Mucosa of rectum (tissue), 2 donors: ENCODE measurements around the gene TRPV3.

Experiments
- H3K27ac ChIP-seq, 2 donors: one replicate each; pipeline ENCODE4 v1.7.0; 2013; ENCODE audit warnings: inconsistent platforms in 2 of 2, low read depth in 2 of 2, low read length in 2 of 2
- H3K27me3 ChIP-seq, 2 donors: one replicate each; pipeline ENCODE4 v1.7.0; 2013; ENCODE audit warnings: low read length in 2 of 2; ENCODE audit not compliant: control insufficient read depth in 2 of 2, insufficient read depth in 2 of 2
- H3K36me3 ChIP-seq, 2 donors: one replicate each; pipeline ENCODE4 v1.7.0; 2013; ENCODE audit warnings: low read length in 2 of 2; ENCODE audit not compliant: control insufficient read depth in 2 of 2, insufficient read depth in 2 of 2
- H3K4me1 ChIP-seq, 2 donors: one replicate each; pipeline ENCODE4 v1.7.0; 2013; ENCODE audit warnings: low read length in 2 of 2, mild to moderate bottlenecking in 1 of 2; ENCODE audit not compliant: control insufficient read depth in 2 of 2, insufficient read depth in 2 of 2
- H3K4me3 ChIP-seq, 2 donors: one replicate each; pipeline ENCODE4 v1.7.0; 2013; ENCODE audit warnings: low read length in 2 of 2
- H3K9ac ChIP-seq, 2 donors: one replicate each; pipeline ENCODE4 v1.7.0; 2013; ENCODE audit warnings: low read length in 2 of 2, low read depth in 1 of 2, mild to moderate bottlenecking in 1 of 2
- H3K9me3 ChIP-seq, 2 donors: one replicate each; pipeline ENCODE4 v1.7.0; 2013; ENCODE audit warnings: low read length in 2 of 2; ENCODE audit not compliant: control insufficient read depth in 2 of 2
- donor health status: healthy.
- donor health status: Normal muscosa, but diverticular disease.

TRPV3 gene

DNA sequence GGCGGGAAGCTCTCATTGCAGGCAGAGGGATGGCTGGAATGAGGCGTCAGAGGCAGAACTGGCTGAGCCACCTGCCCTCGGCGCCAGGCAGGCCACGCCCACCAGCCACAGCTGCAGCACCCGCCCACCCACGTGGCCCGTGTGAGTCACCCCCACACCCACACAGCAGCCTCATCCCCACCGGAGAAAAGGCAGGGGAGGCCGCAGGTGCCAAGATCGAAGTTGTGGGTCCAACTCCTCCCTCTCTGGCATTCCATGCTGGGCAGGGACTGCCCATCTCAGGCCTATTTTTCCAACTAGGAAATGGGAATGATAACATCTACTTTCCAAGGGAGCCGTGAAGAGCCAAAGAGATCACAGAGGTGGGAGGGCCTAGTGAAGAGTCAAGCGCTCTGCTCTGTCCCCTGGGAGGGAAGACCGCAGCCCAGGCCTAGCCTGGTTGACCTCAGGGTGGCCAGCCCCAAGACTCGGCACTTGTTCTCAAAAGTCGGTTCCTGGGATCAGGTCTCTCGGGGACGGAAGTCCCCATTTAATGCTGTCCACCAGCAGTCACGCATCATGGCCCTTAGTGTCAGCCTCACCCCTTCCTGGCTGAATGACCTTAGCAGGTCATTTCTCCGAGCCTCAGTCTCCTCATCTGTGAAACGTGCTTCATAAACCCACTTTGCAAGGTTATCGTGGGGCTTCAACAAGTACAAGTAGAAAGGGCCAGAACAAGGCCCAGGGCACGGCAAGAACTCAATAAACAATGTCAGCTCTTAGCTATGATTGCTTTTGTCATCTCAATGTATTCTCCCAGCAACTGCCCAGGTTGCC, at the start of gene TRPV3:
Gene TRPV3 (minus strand): TSS at position 45 of the 816 bp plus-strand sequence. CDS start 2,962 bp downstream, outside the sequence.
- Histone ChIP-seq H3K27me3 (no peaks in the 10 kb centered on the region), H3K4me3 (peak within 1 kb of the TSS in 1 of 2 donors; percentile 57), H3K4me1 (peaks cover 0 to 13% of the 10 kb centered on the region in 2 donors), H3K36me3 (no peaks in the 10 kb centered on the region), H3K27ac (peak within 1 kb of the TSS; percentile 69 to 84), H3K9ac (peak within 1 kb of the TSS in 1 of 2 donors; percentile 9), H3K9me3 (no peaks in the 10 kb centered on the region)

DNA sequence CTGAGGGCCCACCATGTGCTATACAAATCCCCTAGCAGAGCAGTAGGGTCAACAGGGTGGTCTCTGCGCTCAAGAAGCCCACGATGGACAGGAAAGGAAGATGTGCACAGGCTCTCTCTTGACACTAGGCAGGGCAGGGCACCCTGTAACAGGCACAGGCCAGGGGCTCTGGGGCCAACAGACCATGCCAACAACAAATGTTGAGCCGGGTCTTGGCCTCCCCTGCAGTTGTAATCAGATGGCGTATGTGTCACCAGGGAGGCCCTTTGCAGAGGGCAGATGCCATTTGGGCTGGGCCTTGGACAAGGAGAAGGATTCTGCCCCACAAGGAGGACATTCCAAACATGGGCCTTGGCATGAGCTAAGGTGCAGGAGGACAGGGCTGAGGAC, 46.3 kb upstream of the TRPV3 start:
- H3K27me3 ChIP-seq, result no peaks in the 10 kb centered on the region
- H3K9ac ChIP-seq, result no peak overlapping the region
- H3K4me3 ChIP-seq, result no peak overlapping the region
- no peak overlapping the region for H3K27ac ChIP-seq
- H3K36me3 ChIP-seq, result peaks cover 10 to 16% of the 10 kb centered on the region in 2 donors
- no peaks in the 10 kb centered on the region for H3K4me1 ChIP-seq
- no peaks in the 10 kb centered on the region for H3K9me3 ChIP-seq

DNA sequence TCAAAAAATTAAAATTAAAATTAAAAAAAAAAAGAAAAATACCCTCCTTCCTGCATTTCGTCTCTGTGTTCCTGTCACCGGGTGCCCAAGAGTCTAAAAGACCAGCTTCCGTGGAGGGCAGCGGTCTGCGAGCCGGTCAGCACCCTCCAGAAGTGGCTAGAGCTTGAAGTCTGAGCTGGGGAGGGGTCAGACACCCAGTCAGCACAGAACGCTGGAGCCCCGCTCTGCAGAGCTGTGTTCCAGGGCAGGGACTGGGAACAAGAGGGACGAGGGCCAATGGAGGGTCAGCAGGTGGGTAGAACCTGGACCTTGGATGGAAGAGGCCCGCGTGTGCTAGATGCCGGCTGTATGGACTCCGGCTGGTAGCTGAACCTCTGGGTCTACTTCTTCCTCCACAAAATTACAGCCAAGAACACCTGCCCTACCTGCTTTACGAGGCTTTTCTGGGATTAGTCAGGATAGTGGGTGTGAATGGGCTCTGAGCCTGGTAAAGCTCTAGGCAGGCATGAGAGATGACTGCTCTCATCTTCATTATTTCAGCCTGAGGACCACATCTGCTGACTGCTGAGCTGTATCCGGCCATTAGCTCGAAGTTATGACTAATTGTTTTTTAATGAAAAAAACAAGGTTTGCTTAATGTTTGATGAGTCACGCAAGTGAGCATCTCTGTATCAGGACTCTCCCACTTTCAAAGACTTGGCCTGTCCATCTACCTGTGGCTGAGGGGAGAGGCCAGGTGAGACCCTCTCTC, 45.7 kb upstream of the TRPV3 start:
- Histone ChIP-seq H3K27ac (no peak overlapping the region), H3K4me1 (no peaks in the 10 kb centered on the region), H3K36me3 (peaks cover 10 to 13% of the 10 kb centered on the region in 2 donors), H3K9me3 (no peaks in the 10 kb centered on the region), H3K4me3 (no peak overlapping the region), H3K27me3 (no peaks in the 10 kb centered on the region), H3K9ac (no peak overlapping the region)

DNA sequence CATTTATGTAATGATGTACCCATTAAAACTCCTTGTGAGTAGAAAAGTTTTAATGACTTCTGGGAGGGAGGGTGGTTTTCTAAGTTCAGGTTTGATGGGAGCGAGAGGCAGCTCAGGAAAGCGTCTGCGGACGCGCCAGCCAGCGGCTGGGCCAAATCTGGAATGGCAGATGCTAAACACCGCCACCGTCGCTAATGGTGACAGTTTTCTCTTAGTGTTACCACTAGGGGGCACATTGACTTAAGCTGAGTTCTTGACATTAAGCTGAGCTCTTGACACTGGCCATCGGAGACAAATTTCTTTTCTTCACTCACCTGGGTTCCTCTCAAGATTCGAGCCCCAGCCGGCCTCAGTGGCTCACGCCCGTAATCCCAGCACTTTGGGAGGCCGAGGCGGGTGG, 44.9 kb upstream of the TRPV3 start:
- no peak overlapping the region for H3K27ac ChIP-seq
- H3K4me1 ChIP-seq, result no peaks in the 10 kb centered on the region
- no peak overlapping the region for H3K9ac ChIP-seq
- H3K36me3 ChIP-seq, result peaks cover 10 to 12% of the 10 kb centered on the region in 2 donors
- no peak overlapping the region for H3K4me3 ChIP-seq
- H3K9me3 ChIP-seq, result no peaks in the 10 kb centered on the region
- H3K27me3 ChIP-seq, result no peaks in the 10 kb centered on the region

DNA sequence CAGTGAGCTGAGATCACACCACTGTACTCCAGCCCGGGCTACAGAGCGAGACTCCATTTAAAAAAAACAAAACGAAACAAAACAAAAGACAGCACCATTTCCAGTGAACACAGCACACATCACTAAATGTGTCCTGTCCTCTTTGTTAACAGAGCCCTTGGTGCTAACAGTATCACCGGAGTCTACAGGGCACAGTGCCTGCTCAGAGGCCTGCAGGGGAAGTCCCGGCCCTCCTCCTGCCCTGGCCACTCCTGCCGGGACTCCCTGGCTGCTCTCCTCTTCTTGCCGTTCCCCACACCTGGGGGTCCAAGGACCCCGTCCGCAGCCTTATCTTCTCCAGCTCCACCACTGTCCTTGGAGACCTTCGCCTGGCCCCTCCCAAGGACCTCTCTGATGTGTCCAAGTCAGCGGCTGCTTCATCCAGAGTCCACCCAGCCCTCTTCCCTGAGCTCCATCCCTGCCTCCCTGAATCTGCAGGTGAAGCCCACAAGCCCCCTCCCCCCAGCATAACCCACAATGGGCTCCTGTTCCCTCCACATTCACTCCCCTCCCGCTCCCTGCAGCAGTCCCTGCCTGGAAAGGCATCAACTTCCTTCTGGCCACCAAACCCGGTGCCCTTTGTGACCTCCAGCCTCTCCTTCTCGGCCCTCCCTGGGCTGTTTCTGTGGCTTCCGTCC, 43.1 kb upstream of the TRPV3 start:
- H3K9ac ChIP-seq, result no peak overlapping the region
- no peaks in the 10 kb centered on the region for H3K27me3 ChIP-seq

DNA sequence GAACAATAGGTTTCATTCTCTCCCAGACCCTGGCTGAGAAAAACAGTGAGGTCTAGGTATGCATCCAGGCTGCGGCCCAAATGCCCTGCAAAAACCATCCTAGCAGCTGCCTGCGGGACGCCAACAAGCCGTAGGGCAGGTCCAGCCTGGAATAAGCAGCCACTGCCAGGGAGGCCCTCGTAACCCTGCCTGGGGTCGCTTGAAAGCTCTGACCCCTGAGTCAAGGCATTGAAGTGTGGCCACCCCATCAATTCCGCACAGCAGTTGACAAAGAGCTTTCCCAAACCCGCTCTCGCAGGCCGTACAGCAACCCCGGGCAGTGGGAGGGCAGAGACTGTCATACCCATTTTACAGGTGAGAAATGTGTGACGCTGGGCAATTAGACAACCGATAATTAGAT, 40.5 kb upstream of the TRPV3 start:
- no peak overlapping the region for H3K9ac ChIP-seq

More for the DNA sequence above, 43.1 kb upstream of the TRPV3 start:
- no peak overlapping the region for H3K4me3 ChIP-seq
- H3K36me3 ChIP-seq, result peaks cover 5 to 8% of the 10 kb centered on the region in 2 donors
- no peak overlapping the region for H3K27ac ChIP-seq
- no peaks in the 10 kb centered on the region for H3K4me1 ChIP-seq
- no peaks in the 10 kb centered on the region for H3K9me3 ChIP-seq

DNA sequence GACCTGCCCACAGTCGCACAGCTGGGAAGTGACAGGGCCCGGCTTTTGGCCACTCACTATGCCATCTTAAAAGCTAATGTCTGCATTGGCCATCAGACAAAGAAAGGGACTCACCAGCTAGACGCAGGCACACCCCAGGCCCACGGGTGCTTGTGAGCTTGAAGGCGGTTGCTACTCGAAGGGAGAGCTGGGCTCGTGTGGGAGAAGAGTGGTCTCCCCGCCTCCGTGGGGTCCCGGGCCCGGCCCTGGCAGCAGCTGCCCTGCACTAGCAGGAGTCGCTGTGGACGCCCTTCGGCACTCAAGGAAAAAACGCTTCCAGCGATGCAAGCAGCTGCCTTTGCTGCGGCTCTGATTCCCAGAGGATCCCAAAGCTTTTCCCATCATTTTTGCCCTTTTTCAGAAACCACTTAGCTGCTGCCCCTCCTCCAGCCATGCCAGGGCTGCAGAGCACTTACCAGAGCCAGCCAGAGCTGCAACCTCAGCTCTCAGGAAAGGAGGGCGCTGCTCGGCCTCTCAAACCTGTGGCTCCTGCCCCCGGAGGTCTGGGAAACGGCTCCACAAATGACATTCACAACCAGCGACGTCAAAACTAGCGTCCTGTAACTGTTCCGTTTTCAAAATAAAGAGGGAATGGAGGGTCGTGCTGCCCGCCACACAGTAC, 39.3 kb upstream of the TRPV3 start:
- Histone ChIP-seq H3K9ac (no peak overlapping the region), H3K27me3 (no peaks in the 10 kb centered on the region), H3K4me1 (no peaks in the 10 kb centered on the region), H3K4me3 (no peak overlapping the region), H3K27ac (no peak overlapping the region), H3K36me3 (peaks cover 0 to 7% of the 10 kb centered on the region in 2 donors), H3K9me3 (no peaks in the 10 kb centered on the region)

More for the DNA sequence above, 40.5 kb upstream of the TRPV3 start:
- no peaks in the 10 kb centered on the region for H3K4me1 ChIP-seq
- H3K9me3 ChIP-seq, result no peaks in the 10 kb centered on the region
- no peaks in the 10 kb centered on the region for H3K27me3 ChIP-seq
- H3K4me3 ChIP-seq, result no peak overlapping the region
- no peak overlapping the region for H3K27ac ChIP-seq
- H3K36me3 ChIP-seq, result peaks cover 0 to 5% of the 10 kb centered on the region in 2 donors

DNA sequence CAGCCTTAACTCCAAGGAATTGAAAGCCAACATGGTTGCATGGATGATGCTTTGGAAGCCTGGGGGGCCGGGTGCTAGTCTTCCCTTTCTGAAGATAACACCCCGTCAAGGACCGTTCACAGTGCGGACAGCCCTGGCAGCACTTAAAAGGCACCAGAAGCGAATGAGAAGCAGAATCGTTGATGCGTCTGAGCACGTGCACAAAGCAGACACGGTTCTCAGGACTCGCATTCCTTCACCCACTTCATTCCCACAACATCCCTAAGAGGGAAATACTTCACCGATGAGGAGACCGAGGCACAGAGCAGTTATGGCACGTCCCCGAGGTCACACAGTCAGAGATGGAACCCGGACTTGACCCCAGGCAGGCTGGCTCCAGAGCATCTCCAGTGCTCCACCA, 37.4 kb upstream of the TRPV3 start:
- Histone ChIP-seq H3K27me3 (no peaks in the 10 kb centered on the region), H3K4me3 (no peak overlapping the region), H3K27ac (no peak overlapping the region), H3K9me3 (no peaks in the 10 kb centered on the region), H3K36me3 (peaks cover 7 to 13% of the 10 kb centered on the region in 2 donors), H3K4me1 (no peaks in the 10 kb centered on the region), H3K9ac (no peak overlapping the region)

DNA sequence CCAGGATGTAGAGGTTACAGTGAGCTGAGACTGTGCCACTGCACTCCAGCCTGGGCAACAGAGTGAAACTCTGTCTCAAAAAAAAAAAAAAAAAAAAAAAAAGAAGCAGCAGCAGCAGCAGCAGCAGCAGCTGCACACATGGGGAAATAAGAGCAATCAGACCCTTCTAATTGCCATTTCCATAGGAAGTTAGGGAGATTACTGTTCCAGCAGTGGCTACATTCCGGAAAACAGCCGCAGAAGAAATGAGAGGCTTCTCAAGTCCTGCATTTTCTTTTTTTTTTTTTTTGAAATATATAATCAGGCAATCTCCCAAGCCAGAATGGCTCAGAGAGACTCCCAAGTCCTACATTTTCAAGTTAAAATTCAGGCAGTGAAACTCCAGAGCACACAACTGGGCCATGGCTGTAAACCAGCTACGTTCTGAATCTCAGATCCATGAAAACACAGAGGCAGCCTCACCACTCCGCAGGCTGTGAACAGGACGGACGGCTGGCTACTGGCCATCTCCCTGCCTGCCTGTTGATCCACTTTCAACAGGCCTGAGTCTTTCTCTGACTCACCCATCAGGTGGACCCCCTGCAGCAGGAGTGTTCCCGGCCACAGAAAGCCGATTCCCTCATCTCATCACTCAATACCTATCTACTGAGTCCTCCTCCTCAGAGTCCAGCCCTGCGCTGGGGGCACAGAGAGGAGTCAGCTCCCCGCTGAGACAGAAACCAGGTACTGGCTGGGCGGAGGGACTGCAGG, 36.6 kb upstream of the TRPV3 start:
- H3K27me3 ChIP-seq, result no peaks in the 10 kb centered on the region
- H3K36me3 ChIP-seq, result peaks cover 11 to 19% of the 10 kb centered on the region in 2 donors
- H3K4me1 ChIP-seq, result no peaks in the 10 kb centered on the region
- no peak overlapping the region for H3K9ac ChIP-seq
- H3K9me3 ChIP-seq, result no peaks in the 10 kb centered on the region
- H3K4me3 ChIP-seq, result no peak overlapping the region
- no peak overlapping the region for H3K27ac ChIP-seq
